ENCODE data around the gene NDST3.

GRCh38 chr4:118190903-118191302 lies 156.6 kb downstream of the NDST3 start:
- no peak for TF ChIP-seq CTCF (IDR thresholded peaks at IDR 0.05)
- no peak for TF ChIP-seq POLR2A (IDR thresholded peaks at IDR 0.05)
